ENCODE data around the gene MYO3B. TPM values are rescaled to one million over a fixed set of nuclear protein-coding genes. Genes with fewer than 3 reads are reported as not detected.

MYO3B gene
- total and polyA plus RNA-seq, 2 experiments from 2014 or later, result 0.11 TPM; not detected in 1

DNA sequence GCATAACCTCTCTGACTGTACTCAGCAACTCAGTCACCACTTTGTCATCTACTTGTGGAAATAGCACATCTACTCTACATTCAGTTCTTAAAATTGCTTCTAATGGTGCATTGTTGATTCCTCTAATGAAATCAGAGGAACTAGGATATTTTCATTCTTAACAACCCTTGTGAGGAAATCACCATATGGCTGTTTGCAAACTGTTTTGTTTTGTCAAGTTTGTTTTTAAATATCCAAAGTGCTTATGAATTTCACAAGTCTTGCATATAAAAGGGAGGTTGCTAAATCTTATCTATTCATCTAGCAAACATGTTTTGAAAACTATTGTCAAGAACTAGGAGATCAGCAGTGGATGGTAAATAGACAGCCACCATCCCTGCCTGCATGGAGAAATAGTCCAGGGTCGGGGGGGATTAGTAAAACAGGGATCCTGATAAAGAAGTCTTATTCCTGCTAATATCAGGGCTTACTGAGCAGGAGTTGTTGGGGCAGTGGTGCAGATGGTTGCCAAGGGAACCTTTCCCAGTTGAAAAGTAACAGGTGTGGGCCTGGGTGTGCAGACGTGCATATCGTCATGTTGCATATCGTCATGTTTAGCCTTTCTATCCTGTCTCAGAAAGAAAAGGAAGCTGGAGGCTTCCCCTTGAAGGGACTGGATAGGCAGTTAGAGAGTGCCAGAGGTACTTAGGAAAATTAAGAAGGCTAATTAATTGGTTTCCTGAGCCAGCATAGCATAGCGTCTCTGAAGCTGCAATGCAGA lies 7.5 kb upstream of the MYO3B start:
- no peaks in the 10 kb centered on the region for H3K79me2 ChIP-seq (ENCODE audit: insufficient read depth)
- TF ChIP-seq EZH2phosphoT487 (IDR thresholded peaks at IDR 0.05; ENCODE audit: insufficient read depth, low read depth), result no peak
- TF ChIP-seq EZH2 (IDR thresholded peaks at IDR 0.05; ENCODE audit: insufficient read depth, poor library complexity, severe bottlenecking), result no peak
- no peaks in the 10 kb centered on the region; the same call in 1 of the 2 replicates for H3F3A ChIP-seq (ENCODE audit: insufficient read depth)
- DNase-seq, result no peak
- no peaks in the 10 kb centered on the region for H3K36me3 ChIP-seq (ENCODE audit: low read depth)
- 89 to 91% methylated on average over 5 of the region's 5 CpGs for WGBS, 2 experiments (ENCODE audit: low coverage in 1 of 2, low lambda C conversion rate in 2 of 2, missing lambda C conversion rate in 2 of 2)
- peaks cover 3% of the 10 kb centered on the region; the same call in 1 of the 2 replicates for H3K4me1 ChIP-seq (ENCODE audit: insufficient read depth)
- H2AFZ ChIP-seq, result no peak overlapping the region
- H3K4me2 ChIP-seq (ENCODE audit: unreplicated experiment), result no peak overlapping the region
- H3K9me2 ChIP-seq (ENCODE audit: insufficient read depth), result no peaks in the 10 kb centered on the region
- H3K27me3 ChIP-seq (replicated peaks; ENCODE audit: insufficient read depth), result no peaks in the 10 kb centered on the region
- no peak overlapping the region for H3K4me3 ChIP-seq
- H3K9ac ChIP-seq, result no peak overlapping the region
- no peaks in the 10 kb centered on the region for H4K20me1 ChIP-seq (ENCODE audit: insufficient read depth)
- H3K27ac ChIP-seq, result no peak overlapping the region
- no peaks in the 10 kb centered on the region for H3K9me3 ChIP-seq (ENCODE audit: low read depth)
- in situ Hi-C loops (cut with MboI), result no loop called here

GRCh38 chr2:170176212-170176611 lies 1.7 kb upstream of the MYO3B start:
- H3K27me3 ChIP-seq (replicated peaks; ENCODE audit: insufficient read depth), result no peaks in the 10 kb centered on the region
- no peaks in the 10 kb centered on the region for H3K79me2 ChIP-seq (ENCODE audit: insufficient read depth)
- no peaks in the 10 kb centered on the region for H3K36me3 ChIP-seq (ENCODE audit: low read depth)
- 95% methylated on average over 6 of the region's 6 CpGs for WGBS, 2 experiments (ENCODE audit: low coverage in 1 of 2, low lambda C conversion rate in 2 of 2, missing lambda C conversion rate in 2 of 2)
- no peak overlapping the region for H3K27ac ChIP-seq
- in situ Hi-C loops (cut with MboI), result no loop called here
- H3F3A ChIP-seq (ENCODE audit: insufficient read depth), result peaks cover 17% of the 10 kb centered on the region
- H2AFZ ChIP-seq, result no peak overlapping the region
- no peak for DNase-seq
- H4K20me1 ChIP-seq (ENCODE audit: insufficient read depth), result no peaks in the 10 kb centered on the region
- TF ChIP-seq EZH2phosphoT487 (IDR thresholded peaks at IDR 0.05; ENCODE audit: insufficient read depth, low read depth) (no peak), EZH2 (IDR thresholded peaks at IDR 0.05; ENCODE audit: insufficient read depth, poor library complexity, severe bottlenecking) (no peak)
- H3K9me3 ChIP-seq (ENCODE audit: low read depth), result no peaks in the 10 kb centered on the region
- peaks cover 15% of the 10 kb centered on the region for H3K4me1 ChIP-seq (ENCODE audit: insufficient read depth)
- no peak overlapping the region for H3K4me2 ChIP-seq (ENCODE audit: unreplicated experiment)
- H3K9me2 ChIP-seq (ENCODE audit: insufficient read depth), result no peaks in the 10 kb centered on the region
- no peak overlapping the region for H3K4me3 ChIP-seq
- no peak overlapping the region for H3K9ac ChIP-seq

DNA sequence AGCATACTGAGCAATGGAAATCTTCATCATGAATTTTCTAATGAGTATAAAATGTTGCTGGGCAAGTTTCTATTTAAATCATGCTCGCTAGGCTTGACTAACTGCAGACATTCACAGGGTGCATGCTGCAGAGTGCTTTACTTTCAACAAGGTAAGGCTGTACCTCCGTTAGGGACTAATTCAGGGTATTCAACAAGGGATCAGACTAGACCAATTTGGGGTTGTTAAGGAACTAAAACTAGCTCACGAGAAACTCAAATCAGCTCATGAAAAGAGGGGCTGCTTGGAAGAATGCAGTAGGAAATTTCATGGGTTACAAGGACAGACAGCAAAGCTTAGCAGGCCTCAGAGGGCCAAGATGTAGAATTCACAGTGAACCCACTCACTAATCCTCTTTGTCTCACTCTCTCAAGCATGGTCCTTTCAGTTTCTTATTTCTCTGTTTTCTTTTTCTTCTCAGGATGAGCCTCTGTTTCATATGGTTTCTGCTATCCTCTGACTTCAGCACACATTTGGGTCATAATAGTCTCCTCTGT lies 2.2 kb downstream of the MYO3B start:
- no peaks in the 10 kb centered on the region for H3K9me2 ChIP-seq (ENCODE audit: insufficient read depth)
- peaks cover 15% of the 10 kb centered on the region for H3K4me1 ChIP-seq (ENCODE audit: insufficient read depth)
- no peak overlapping the region for H3K4me2 ChIP-seq (ENCODE audit: unreplicated experiment)
- no peaks in the 10 kb centered on the region for H4K20me1 ChIP-seq (ENCODE audit: insufficient read depth)
- H2AFZ ChIP-seq, result no peak overlapping the region
- H3K36me3 ChIP-seq (ENCODE audit: low read depth), result no peaks in the 10 kb centered on the region
- H3K27ac ChIP-seq, result no peak overlapping the region
- H3K9ac ChIP-seq, result no peak overlapping the region
- no peaks in the 10 kb centered on the region for H3K79me2 ChIP-seq (ENCODE audit: insufficient read depth)
- TF ChIP-seq EZH2 (IDR thresholded peaks at IDR 0.05; ENCODE audit: insufficient read depth, poor library complexity, severe bottlenecking) (no peak), EZH2phosphoT487 (IDR thresholded peaks at IDR 0.05; ENCODE audit: insufficient read depth, low read depth) (no peak)
- DNase-seq, result no peak
- in situ Hi-C loops (cut with MboI), result no loop called here
- H3K4me3 ChIP-seq, result no peak overlapping the region
- no peaks in the 10 kb centered on the region for H3K9me3 ChIP-seq (ENCODE audit: low read depth)
- peaks cover 17% of the 10 kb centered on the region for H3F3A ChIP-seq (ENCODE audit: insufficient read depth)
- no peaks in the 10 kb centered on the region for H3K27me3 ChIP-seq (replicated peaks; ENCODE audit: insufficient read depth)
- WGBS, 2 experiments (ENCODE audit: low coverage in 1 of 2, low lambda C conversion rate in 2 of 2, missing lambda C conversion rate in 2 of 2), result 86 to 91% methylated on average over 3 of the region's 3 CpGs

- H3K27ac ChIP-seq, result no peak overlapping the region
- no peaks in the 10 kb centered on the region for H3K9me2 ChIP-seq (ENCODE audit: insufficient read depth)
- H3K9ac ChIP-seq, result no peak overlapping the region
- no peak for DNase-seq
- no peaks in the 10 kb centered on the region for H4K20me1 ChIP-seq (ENCODE audit: insufficient read depth)
- no peak overlapping the region for H2AFZ ChIP-seq
- H3K4me1 ChIP-seq (ENCODE audit: insufficient read depth), result peaks cover 15% of the 10 kb centered on the region
- H3K79me2 ChIP-seq (ENCODE audit: insufficient read depth), result no peaks in the 10 kb centered on the region
- TF ChIP-seq EZH2phosphoT487 (IDR thresholded peaks at IDR 0.05; ENCODE audit: insufficient read depth, low read depth) (no peak), EZH2 (IDR thresholded peaks at IDR 0.05; ENCODE audit: insufficient read depth, poor library complexity, severe bottlenecking) (no peak)
- WGBS, 2 experiments (ENCODE audit: low coverage in 1 of 2, low lambda C conversion rate in 2 of 2, missing lambda C conversion rate in 2 of 2), result 95 to 97% methylated on average over 5 of the region's 5 CpGs
- H3K27me3 ChIP-seq (replicated peaks; ENCODE audit: insufficient read depth), result no peaks in the 10 kb centered on the region
- in situ Hi-C loops (cut with MboI), result no loop called here
- H3K4me2 ChIP-seq (ENCODE audit: unreplicated experiment), result no peak overlapping the region
- H3K9me3 ChIP-seq (ENCODE audit: low read depth), result no peaks in the 10 kb centered on the region
- H3F3A ChIP-seq (ENCODE audit: insufficient read depth), result peaks cover 17% of the 10 kb centered on the region
- no peak overlapping the region for H3K4me3 ChIP-seq
- H3K36me3 ChIP-seq (ENCODE audit: low read depth), result no peaks in the 10 kb centered on the region
Observed at GRCh38 chr2:170181602-170182001, 3.7 kb downstream of the MYO3B start.

Data from GM23248 (cell line).